ENCODE results near the gene SLC27A3. TPM values are rescaled to one million over a fixed set of nuclear protein-coding genes. Genes with fewer than 3 reads are reported as not detected.
A peak's percentile ranks its signal among the peaks of the same experiment; 100 is the strongest.

Gene SLC27A3
- total and polyA plus RNA-seq, 9 of the 15 experiments (the other 6 are each of a cell fraction or from before 2014, with no cell fraction given) = 0.57 to 5.2 (median 2.8) TPM

- TF ChIP-seq ZNF778 (CRISPR knock-in tag; IDR thresholded peaks at IDR 0.05) = no peak
- TF ChIP-seq PCBP2 (IDR thresholded peaks at IDR 0.05; ENCODE audit: low read depth, low read length, poor library complexity, severe bottlenecking) = no peak
- no peak for TF ChIP-seq ZNF551 (CRISPR knock-in tag; IDR thresholded peaks at IDR 0.05)
- peak; percentile 67 for TF ChIP-seq CBX1 (IDR thresholded peaks at IDR 0.05; ENCODE audit: low read depth)
- no peak for TF ChIP-seq ZFP91 (CRISPR knock-in tag; IDR thresholded peaks at IDR 0.05)
- peak in 1 of 3 experiments; percentile 87; a peak in 2 of 6 replicates for TF ChIP-seq ZBTB11 (CRISPR knock-in tag; IDR thresholded peaks at IDR 0.05)
- TF ChIP-seq ZC3H4 (CRISPR knock-in tag; IDR thresholded peaks at IDR 0.05; ENCODE audit: borderline replicate concordance) = no peak
- peak; percentile 55 for TF ChIP-seq NFRKB (IDR thresholded peaks at IDR 0.05; ENCODE audit: low read depth)
- no peak for TF ChIP-seq POU5F1 (IDR thresholded peaks at IDR 0.05; ENCODE audit: borderline replicate concordance, low read depth, low read length, partially characterized antibody)
- no peak for TF ChIP-seq ZNF77 (CRISPR knock-in tag; IDR thresholded peaks at IDR 0.05)
- peak; percentile 91 for TF ChIP-seq ELF1 (tag; IDR thresholded peaks at IDR 0.05)
- TF ChIP-seq E2F8 (IDR thresholded peaks at IDR 0.05; ENCODE audit: low read depth, partially characterized antibody) = no peak
- peak; percentile 59 for TF ChIP-seq EP400 (IDR thresholded peaks at IDR 0.05)
- no peak for TF ChIP-seq ZNF707 (CRISPR knock-in tag; conservative IDR thresholded peaks at IDR 0.05)
- TF ChIP-seq ASH1L (IDR thresholded peaks at IDR 0.05; ENCODE audit: borderline replicate concordance, low read depth, partially characterized antibody) = peak; percentile 92
- 0 out of 2 replicates have a peak, but pooled peaks have one; percentile 72 for TF ChIP-seq NR4A1 (CRISPR knock-in tag; IDR thresholded peaks at IDR 0.05)
- no peak; the same call in 1 of the 2 replicates for TF ChIP-seq NR4A1 (tag; IDR thresholded peaks at IDR 0.05)
- peak; percentile 89 for TF ChIP-seq NEUROD1 (IDR thresholded peaks at IDR 0.05; ENCODE audit: borderline replicate concordance, low read depth, low read length, partially characterized antibody)
- TF ChIP-seq ELF4 (CRISPR knock-in tag; IDR thresholded peaks at IDR 0.05) = no peak
Observed at GRCh38 chr1:153727463-153728304, 47.5 kb upstream of the SLC27A3 start, which contains the start of gene INTS3 (continued).

Data from K562 (cell line).